GM18870 (cell line): ENCODE measurements around the gene SLC22A12.

ENCODE experiments used
- ATAC-seq: cut with Tn5 transposase; IDR thresholded peaks from one replicate; pipeline ENCODE4 v1.9.1; 2021; ENCODE audit warnings: moderate library complexity; ENCODE audit not compliant: unreplicated experiment

SLC22A12 gene

DNA sequence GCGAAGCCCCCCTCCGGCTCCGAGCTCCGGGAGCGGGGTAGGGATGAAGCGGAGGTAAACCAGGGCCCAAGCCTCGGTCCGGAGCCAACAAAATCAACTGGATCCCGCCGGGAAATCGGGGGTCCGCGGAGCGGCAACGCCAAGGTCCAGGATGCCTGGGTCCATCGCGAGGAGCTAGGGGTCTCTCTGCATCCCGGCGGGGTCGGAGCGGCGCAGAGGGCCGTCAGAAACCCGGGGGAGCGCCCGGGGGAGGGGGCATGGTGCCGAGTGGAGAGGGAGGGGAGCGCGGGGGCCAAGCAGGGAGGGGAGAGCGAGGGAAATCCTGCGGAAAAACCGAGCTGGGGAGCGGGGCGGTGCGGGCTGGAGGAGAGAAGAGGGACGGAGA lies 51.8 kb downstream of the SLC22A12 start:
- ATAC-seq, result no peak

DNA sequence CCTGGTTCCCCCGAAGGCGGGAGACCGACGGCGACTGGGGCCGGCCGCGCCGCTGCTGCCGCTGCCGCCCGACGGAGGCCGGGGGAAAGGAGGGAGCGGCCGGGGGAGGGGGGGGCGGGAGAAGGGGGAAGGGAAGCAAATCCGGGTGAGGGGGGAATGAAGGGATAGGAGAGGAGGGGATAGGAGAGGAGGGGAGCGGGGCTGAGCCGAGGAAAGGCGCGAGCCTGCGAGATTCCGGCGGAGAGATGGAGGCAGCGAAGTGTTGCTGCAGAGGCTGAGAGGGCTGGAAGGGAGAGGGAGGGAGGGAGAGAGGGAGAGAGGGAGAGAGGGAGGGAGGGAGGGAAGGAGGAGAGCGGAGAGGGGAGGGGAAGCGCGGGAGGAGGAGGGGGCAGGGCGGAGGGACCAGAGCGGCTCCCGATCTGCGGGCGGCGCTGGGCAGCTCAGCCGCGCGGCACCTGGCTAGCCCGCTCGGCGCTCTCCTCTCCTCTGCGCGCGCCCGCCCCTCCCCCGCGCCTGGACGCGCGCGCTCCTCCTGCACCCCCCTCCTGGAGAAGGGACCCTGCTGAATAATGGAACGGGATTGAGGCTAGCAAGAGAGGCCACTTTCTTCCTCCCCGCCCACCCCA lies 52.3 kb downstream of the SLC22A12 start:
- ATAC-seq, result no peak

DNA sequence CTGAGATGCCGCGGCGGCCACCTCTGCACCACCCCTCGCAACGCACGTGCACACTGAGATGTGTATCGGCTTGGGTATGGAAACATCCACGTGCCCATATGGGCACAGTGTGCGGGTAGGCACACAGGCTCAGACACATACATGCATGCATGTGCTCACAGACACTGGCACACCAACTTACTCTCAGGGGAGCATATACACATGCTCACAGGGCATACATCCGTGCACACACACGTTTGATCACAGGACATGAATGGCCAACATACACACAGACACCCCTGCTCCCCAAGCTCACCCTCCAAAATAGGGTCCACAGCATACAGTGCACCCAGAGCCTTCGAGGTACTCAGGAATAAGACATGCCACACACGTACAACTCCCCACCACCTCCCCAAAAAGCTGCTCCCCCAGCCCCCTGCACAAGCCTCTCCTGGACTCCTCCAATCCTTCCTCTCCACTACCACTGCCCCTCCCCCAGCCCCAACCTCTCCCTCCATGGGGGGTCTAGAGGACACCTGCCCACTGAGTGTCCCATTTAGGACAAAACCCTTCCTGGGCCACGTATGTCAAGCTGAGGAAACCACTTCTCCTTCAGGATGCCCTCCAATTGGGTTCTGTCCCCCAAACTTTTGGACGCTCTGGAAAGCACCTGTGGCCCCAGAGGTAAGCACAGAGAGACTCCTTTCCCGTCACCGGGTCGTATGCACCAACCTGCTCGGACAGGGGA lies 53.1 kb downstream of the SLC22A12 start:
- no peak for ATAC-seq

DNA sequence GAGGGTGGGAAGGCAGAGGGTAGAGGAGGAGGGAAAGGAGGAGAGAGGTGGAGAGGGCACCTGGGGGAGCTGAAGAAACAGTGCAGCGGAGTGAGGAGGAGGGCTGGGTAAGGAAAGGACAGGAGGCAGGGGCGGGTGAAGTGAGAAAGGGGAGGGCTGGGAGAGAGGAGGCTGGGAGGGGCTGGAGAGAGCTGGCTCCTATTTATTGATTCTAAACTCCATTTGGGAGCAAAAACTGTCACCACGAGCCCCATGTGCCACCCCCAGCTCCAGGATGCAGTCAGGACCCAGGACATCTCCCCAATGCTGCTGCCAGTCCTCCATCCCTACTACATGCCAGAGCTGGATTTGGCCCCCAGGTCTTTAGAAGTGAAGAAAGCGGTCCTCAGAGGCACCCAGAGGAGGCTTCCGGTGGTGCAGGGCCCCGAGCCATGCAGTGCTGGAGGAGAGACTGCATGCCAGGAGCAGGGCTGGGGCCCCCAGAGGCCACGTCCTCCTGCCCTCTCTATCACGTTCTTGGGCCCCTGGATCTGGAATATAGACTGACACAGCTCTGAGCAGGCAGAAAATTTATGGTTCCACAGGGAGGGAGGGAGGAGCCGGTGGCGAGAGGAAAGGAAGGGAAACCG lies 53.7 kb downstream of the SLC22A12 start:
- ATAC-seq, result no peak

DNA sequence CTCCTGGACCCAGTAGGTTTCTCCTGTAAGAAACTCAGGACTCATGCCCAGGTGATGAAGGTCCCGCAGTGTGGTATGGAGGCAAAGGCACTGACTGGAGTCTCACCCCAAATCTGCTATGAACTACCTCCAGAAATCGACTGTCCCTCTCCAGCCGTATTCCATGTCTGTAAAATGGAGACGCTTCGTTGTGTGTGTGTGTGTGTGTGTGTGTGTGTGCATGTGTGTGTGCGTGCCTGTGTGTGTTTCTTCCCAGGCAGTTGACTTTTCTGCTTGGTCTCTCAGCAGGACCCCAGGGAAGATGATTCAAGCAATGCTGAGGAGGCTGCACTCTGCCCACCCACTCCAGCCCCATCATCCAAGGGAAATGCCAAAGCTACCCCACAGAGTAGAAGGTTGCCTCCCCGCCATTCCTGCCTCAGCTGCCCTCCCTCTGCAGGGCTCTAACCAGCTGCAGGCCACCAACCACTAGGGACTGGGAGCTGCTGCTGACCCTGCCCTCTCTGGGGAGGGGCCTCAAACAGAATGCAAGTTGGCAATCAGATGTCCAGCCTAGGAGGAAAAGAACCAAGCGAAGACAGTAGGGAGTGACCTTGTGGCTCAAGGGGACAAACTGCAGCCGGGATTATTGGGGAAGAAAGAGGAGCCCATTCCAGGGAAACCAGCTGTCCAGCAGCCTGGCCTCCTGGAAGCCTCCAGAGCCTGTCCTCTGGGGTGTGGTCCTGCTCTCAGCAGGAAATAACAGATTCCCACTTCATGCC lies 56.2 kb downstream of the SLC22A12 start:
- no peak for ATAC-seq

DNA sequence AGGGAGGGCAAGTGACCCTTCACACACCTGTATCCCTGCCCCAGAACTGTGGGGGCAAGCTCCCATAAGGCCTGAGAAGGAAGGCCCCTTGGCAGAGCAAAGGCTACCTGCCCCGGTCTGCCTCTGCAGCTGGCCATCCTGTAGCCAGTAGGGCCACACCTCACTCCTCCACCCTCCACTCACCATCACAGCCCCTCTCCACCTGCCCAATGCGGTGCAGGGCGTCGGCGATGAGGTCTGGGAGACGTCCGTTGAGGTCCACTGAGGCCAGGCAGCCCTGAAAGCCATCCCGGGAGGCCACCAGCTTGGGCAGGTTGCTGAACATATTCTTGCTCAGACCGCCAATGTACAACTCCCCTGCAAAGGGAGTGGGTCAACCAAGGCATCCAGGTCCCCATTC lies 57.5 kb downstream of the SLC22A12 start:
- no peak for ATAC-seq

DNA sequence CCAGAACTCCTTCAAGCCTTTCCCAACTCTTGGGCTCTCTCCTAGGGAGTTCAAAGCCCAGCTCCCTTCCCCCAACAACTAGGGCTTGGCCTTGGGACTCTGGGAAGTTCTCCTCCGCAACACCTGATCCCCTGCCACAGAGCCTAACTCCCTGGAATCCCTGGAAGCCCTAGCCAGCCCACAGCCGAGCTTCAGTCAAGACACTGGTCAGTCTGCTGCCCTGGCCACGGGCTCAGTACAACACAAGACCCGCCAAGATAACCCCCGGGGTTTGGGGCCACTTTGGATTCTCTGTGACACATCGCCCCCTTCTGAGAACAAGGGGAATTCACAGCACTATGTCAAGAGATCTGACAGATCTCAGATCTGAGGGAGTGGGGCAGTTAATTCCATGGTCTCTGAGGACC lies 58.3 kb downstream of the SLC22A12 start:
- ATAC-seq, result no peak

DNA sequence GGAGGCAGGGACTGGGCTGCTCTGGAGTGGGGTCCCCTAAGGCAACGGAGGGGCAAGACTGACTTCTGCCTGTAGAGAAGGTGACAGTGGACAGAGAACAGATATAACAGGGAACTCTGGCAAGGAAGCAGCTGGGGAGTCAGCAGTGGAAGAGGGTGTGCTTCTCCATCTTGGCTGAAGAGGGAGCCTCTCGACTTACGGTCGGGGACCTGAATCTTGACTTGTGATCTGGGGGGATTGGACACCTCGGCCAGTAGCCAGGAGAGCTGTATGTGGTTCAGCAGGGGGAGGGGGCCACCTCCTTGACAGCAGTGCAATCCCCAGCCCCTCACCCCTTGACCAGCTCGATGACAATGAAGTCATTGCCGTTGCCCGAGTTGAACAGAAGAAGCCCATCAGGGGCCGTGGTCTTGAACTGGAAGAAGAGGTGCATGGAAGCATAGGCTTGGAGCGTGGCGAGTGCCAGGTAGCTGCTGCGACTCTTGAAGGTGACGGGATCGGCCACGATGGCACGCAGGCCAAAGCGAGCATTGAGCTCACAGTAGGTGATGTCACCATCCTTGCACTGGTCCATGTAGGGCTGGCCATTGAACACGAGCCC lies 60.0 kb downstream of the SLC22A12 start:
- no peak for ATAC-seq
